Measurements from ENCODE around the gene MLC1.

DNA sequence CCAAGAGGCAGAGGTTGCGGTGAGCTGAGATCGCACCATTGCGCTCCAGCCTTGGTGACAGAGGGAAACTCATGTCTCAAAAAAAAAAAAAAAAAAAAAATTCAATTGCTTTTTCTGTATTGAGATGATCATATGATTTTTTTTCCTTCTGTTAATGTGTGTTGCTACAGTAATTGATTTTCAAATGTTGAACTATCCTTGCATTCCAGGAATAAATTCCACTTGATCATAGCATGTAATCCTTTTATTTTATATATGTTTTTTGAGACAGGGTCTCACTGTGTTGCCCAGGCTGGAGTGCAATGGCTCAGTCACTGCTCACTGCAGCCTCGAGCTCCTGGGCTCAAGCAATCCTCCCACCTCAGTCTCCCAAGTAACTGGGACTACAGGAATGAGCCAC is 37.9 kb upstream of the MLC1 start:
- TF ChIP-seq, protein P1, sequence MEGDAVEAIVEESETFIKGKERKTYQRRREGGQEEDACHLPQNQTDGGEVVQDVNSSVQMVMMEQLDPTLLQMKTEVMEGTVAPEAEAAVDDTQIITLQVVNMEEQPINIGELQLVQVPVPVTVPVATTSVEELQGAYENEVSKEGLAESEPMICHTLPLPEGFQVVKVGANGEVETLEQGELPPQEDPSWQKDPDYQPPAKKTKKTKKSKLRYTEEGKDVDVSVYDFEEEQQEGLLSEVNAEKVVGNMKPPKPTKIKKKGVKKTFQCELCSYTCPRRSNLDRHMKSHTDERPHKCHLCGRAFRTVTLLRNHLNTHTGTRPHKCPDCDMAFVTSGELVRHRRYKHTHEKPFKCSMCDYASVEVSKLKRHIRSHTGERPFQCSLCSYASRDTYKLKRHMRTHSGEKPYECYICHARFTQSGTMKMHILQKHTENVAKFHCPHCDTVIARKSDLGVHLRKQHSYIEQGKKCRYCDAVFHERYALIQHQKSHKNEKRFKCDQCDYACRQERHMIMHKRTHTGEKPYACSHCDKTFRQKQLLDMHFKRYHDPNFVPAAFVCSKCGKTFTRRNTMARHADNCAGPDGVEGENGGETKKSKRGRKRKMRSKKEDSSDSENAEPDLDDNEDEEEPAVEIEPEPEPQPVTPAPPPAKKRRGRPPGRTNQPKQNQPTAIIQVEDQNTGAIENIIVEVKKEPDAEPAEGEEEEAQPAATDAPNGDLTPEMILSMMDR (conservative IDR thresholded peaks at IDR 0.05; ENCODE audit: low read length), result no peak
- no peak for TF ChIP-seq EZH2phosphoT487 (IDR thresholded peaks at IDR 0.05; ENCODE audit: borderline replicate concordance, low read depth, low read length)

Data from OCI-LY7 (cell line).